HCT116 (cell line): ENCODE data around the gene PLEKHH2. TPM values are rescaled to one million over a fixed set of nuclear protein-coding genes. Genes with fewer than 3 reads are reported as not detected.
A peak's percentile ranks its signal among the peaks of the same experiment; 100 is the strongest.

Source experiments
- ATAC-seq: fragments of 200-7000 bp; cut with Tn5 transposase; 2 replicates; pipeline ENCODE4 v1.9.1; 2020; ENCODE audit warnings: mild to moderate bottlenecking, moderate library complexity
- BruUV-seq: library from RNA; stranded (reverse); fragments of 400-500 nt; replicated peaks from 2 replicates; lab custom pipeline; 2021; lab: Mats Ljungman, UMichigan
- CTCF ChIA-PET: fragments of 300-600 bp; sonication (Branson Sonifier 250); formaldehyde crosslinking; loops from one replicate; lab custom pipeline; 2021; ENCODE audit warnings: antibody characterized with exemption; lab: Charles Lee
- POLR2A ChIA-PET: fragments of 300-600, 350-600 bp; sonication (Branson Sonifier 250); formaldehyde crosslinking; loops from one replicate; lab custom pipeline; 2021; ENCODE audit warnings: antibody characterized with exemption; lab: Charles Lee
- RAD21 ChIA-PET, 2 experiments: fragments of 300-600 bp; sonication (Branson Sonifier 250); formaldehyde crosslinking; loops; one replicate each; lab custom pipeline; 2023; ENCODE audit warnings: low total read pairs in 2 of 2; ENCODE audit not compliant: uncharacterized antibody in 2 of 2, unreplicated experiment in 2 of 2, low non-redundant PET in 1 of 2; lab: Charles Lee
- DNase-seq: peaks from one replicate; pipeline ENCODE4 v3.0.0-alpha.2; 2010; ENCODE audit warnings: low read depth, low spot score
- H2AFZ ChIP-seq: fragments of 200-600 bp; shearing (Covaris generic), sonication (generic); 2 replicates; pipeline ENCODE4 v1.6.1; 2017; ENCODE audit warnings: low read depth, mixed run types, mixed read lengths, antibody characterized with exemption, low read length; ENCODE audit not compliant: poor library complexity, severe bottlenecking
- H3K27ac ChIP-seq: 2 replicates; pipeline ENCODE4 v1.5.1; 2012; ENCODE audit warnings: low read depth, low read length
- H3K27me3 ChIP-seq: fragments of 200-600 bp; sonication (generic); 2 replicates; pipeline ENCODE4 v1.6.1; 2016; ENCODE audit warnings: mixed run types, low read length, mixed read lengths; ENCODE audit not compliant: insufficient read depth
- H3K36me3 ChIP-seq, 2 experiments: fragments of 200-500 bp in 1 of 2; fragments of 200-600 bp in 1 of 2; sonication (Bioruptor generic) in 1 of 2; sonication (generic) in 1 of 2; 2 replicates each; pipeline versions ENCODE4 v1.5.1 to v1.6.1; 2014 to 2016; ENCODE audit warnings: low read length in 2 of 2, inconsistent platforms in 1 of 2, mixed read lengths in 1 of 2, mixed run types in 1 of 2; ENCODE audit not compliant: insufficient read depth in 2 of 2, control insufficient read depth in 1 of 2
- H3K4me1 ChIP-seq, 2 experiments: fragments of 200-600 bp in 1 of 2; sonication (generic) in 1 of 2; 2 replicates each; pipeline versions ENCODE4 v1.5.1 to v1.6.1; 2012 to 2017; ENCODE audit warnings: low read length in 2 of 2, inconsistent platforms in 1 of 2, mild to moderate bottlenecking in 1 of 2, mixed read lengths in 1 of 2, mixed run types in 1 of 2, moderate library complexity in 1 of 2; ENCODE audit not compliant: insufficient read depth in 2 of 2, control insufficient read depth in 1 of 2
- H3K4me2 ChIP-seq: fragments of 200-600 bp; sonication (generic); 2 replicates; pipeline ENCODE4 v1.6.1; 2017; ENCODE audit warnings: mixed run types, low read length, mixed read lengths
- H3K4me3 ChIP-seq, 2 experiments: fragments of 200-600 bp in 1 of 2; sonication (generic) in 1 of 2; replicated peaks in 1 of 2; 2 replicates each; pipeline ENCODE4 v1.5.1; 2011 to 2016; ENCODE audit warnings: low read length in 2 of 2, control low read depth in 1 of 2, low read depth in 1 of 2, mild to moderate bottlenecking in 1 of 2, mixed read lengths in 1 of 2, mixed run types in 1 of 2
- H3K79me2 ChIP-seq: fragments of 200-600 bp; sonication (generic); 2 replicates; pipeline ENCODE4 v1.6.1; 2017; ENCODE audit warnings: mild to moderate bottlenecking, mixed run types, low read length, moderate library complexity, mixed read lengths; ENCODE audit not compliant: insufficient read depth
- H3K9ac ChIP-seq: fragments of 200-600 bp; sonication (generic); 2 replicates; pipeline ENCODE4 v1.6.1; 2016; ENCODE audit warnings: low read length, mixed read lengths
- H3K9me2 ChIP-seq: fragments of 200-600 bp; sonication (generic), shearing (Covaris generic); 2 replicates; pipeline ENCODE4 v1.6.1; 2017; ENCODE audit warnings: mixed run types, mild to moderate bottlenecking, moderate library complexity; ENCODE audit not compliant: insufficient read depth
- H3K9me3 ChIP-seq, 2 experiments: fragments of 200-500 bp in 1 of 2; fragments of 200-600 bp in 1 of 2; sonication (Bioruptor generic) in 1 of 2; sonication (generic) in 1 of 2; 2 replicates each; pipeline ENCODE4 v1.6.1; 2014 to 2017; ENCODE audit warnings: low read length in 2 of 2, mixed read lengths in 2 of 2, inconsistent platforms in 1 of 2, low read depth in 1 of 2, mild to moderate bottlenecking in 1 of 2, mixed run types in 1 of 2, moderate library complexity in 1 of 2; ENCODE audit not compliant: control insufficient read depth in 1 of 2, insufficient read depth in 1 of 2
- H4K20me1 ChIP-seq: fragments of 200-600 bp; sonication (generic), shearing (Covaris generic); 2 replicates; pipeline ENCODE4 v1.6.1; 2017; ENCODE audit warnings: mixed run types, mild to moderate bottlenecking, moderate library complexity; ENCODE audit not compliant: insufficient read depth
- ATF3 ChIP-seq: IDR thresholded peaks from 2 replicates; pipeline ENCODE4 v1.6.1; 2012
- CBX3 ChIP-seq: IDR thresholded peaks from 2 replicates; pipeline ENCODE4 v1.6.1; 2012; ENCODE audit warnings: low read depth
- CEBPB ChIP-seq: IDR thresholded peaks from 2 replicates; pipeline ENCODE4 v1.6.1; 2012; ENCODE audit warnings: low read depth
- EGR1 ChIP-seq: IDR thresholded peaks from 2 replicates; pipeline ENCODE4 v1.6.1; 2012; ENCODE audit warnings: low read depth
- ELF1 ChIP-seq: IDR thresholded peaks from 2 replicates; pipeline ENCODE4 v1.6.1; 2012; ENCODE audit warnings: low read depth, borderline replicate concordance
- EZH2 ChIP-seq: fragments of 200-600 bp; sonication (generic); IDR thresholded peaks from 2 replicates; pipeline ENCODE4 v1.6.1; 2017; ENCODE audit warnings: antibody characterized with exemption, mixed run types
- EZH2phosphoT487 ChIP-seq: fragments of 200-600 bp; IDR thresholded peaks from 2 replicates; pipeline ENCODE4 v1.6.1; 2018; ENCODE audit warnings: antibody characterized with exemption, borderline replicate concordance
- FOSL1 ChIP-seq: IDR thresholded peaks from 2 replicates; pipeline ENCODE4 v1.6.1; 2012; ENCODE audit warnings: low read depth
- JUND ChIP-seq: IDR thresholded peaks from 2 replicates; pipeline ENCODE4 v1.6.1; 2012
- POLR2A ChIP-seq: IDR thresholded peaks from 2 replicates; pipeline ENCODE4 v1.7.0; 2011; ENCODE audit warnings: borderline replicate concordance; ENCODE audit not compliant: insufficient read depth, insufficient read length; ENCODE audit errors: extremely low read depth
- POLR2AphosphoS5 ChIP-seq: IDR thresholded peaks from 2 replicates; pipeline ENCODE4 v1.6.1; 2011; ENCODE audit warnings: mild to moderate bottlenecking, low read depth, low read length, moderate library complexity
- RAD21 ChIP-seq: IDR thresholded peaks from 2 replicates; pipeline ENCODE4 v1.6.1; 2012; ENCODE audit warnings: low read depth, mild to moderate bottlenecking
- SIN3A ChIP-seq: IDR thresholded peaks from 2 replicates; pipeline ENCODE4 v1.6.1; 2012; ENCODE audit warnings: low read depth
- SP1 ChIP-seq: IDR thresholded peaks from 2 replicates; pipeline ENCODE4 v1.6.1; 2012; ENCODE audit warnings: low read depth
- SRF ChIP-seq: IDR thresholded peaks from 2 replicates; pipeline ENCODE4 v1.6.1; 2012; ENCODE audit warnings: low read depth
- TCF7L2 ChIP-seq: IDR thresholded peaks from 2 replicates; pipeline ENCODE4 v1.7.0; 2011; ENCODE audit warnings: borderline replicate concordance, inconsistent platforms; ENCODE audit not compliant: insufficient read depth, insufficient read length; ENCODE audit errors: extremely low read depth
- YY1 ChIP-seq: IDR thresholded peaks from 2 replicates; pipeline ENCODE4 v1.6.1; 2011; ENCODE audit warnings: low read length, low read depth, moderate library complexity, mild to moderate bottlenecking; ENCODE audit not compliant: insufficient replicate concordance; ENCODE audit errors: extremely low read depth
- ZFX ChIP-seq: fragments of 450-650 bp; IDR thresholded peaks from 2 replicates; pipeline ENCODE4 v1.6.1; 2017
- intact Hi-C: fragments of 100-400 bp; cut with micrococcal nuclease; formaldehyde crosslinking; loops from 2 replicates; pipeline ENCODE4 v1.10.0; 2022
- total RNA-seq: library from RNA; stranded (reverse); gene quantifications from one replicate; pipeline ENCODE4 v1.2.1, GENCODE V29; 2021; ENCODE audit not compliant: unreplicated experiment
- TF ChIP-seq, protein P1 (sequence below): IDR thresholded peaks from 2 replicates; pipeline ENCODE4 v1.6.1; 2012; ENCODE audit warnings: low read depth
- TF ChIP-seq, protein P2 (sequence below), 3 experiments: fragments of 200-600 bp in 1 of 3; sonication (generic) in 1 of 3; IDR thresholded peaks in 2 of 3; conservative IDR thresholded peaks in 1 of 3; 2 replicates each; pipeline ENCODE4 v1.5.1; 2012 to 2017; ENCODE audit warnings: low read depth in 2 of 3, low read length in 2 of 3, antibody characterized with exemption in 1 of 3, borderline replicate concordance in 1 of 3, control low read depth in 1 of 3, mild to moderate bottlenecking in 1 of 3, mixed read lengths in 1 of 3, mixed run types in 1 of 3, moderate library complexity in 1 of 3; ENCODE audit not compliant: insufficient read depth in 1 of 3

The PLEKHH2 gene
- total RNA-seq, 1 experiment from 2014 or later = 7.8 TPM

GRCh38 chr2:43636621-43637020, 439 bp upstream of the PLEKHH2 start:
- no peaks in the 10 kb centered on the region for H3K79me2 ChIP-seq
- intact Hi-C loops = no loop called here
- RAD21 ChIA-PET = interaction anchor here in 1 of 2 experiments (0.6 kb wide), 1 partner anchor 860 kb away, joined by 4 read pairs; no protein-coding TSS in a partner anchor
- H4K20me1 ChIP-seq = no peaks in the 10 kb centered on the region
- POLR2A ChIA-PET = no interaction called here
- H3K27me3 ChIP-seq = no peaks in the 10 kb centered on the region
- CTCF ChIA-PET = interaction anchor here (1.0 to 1.3 kb wide), 3 partner anchors 25 to 40 kb away, joined by 3 to 4 read pairs (median 3); partner anchors contain the start of gene THADA
- H3K4me2 ChIP-seq = peak overlapping the region; percentile 90
- H3K4me3 ChIP-seq = peak overlapping the region; percentile 67 to 76
- H3K9me3 ChIP-seq = no peaks in the 10 kb centered on the region
- peak; percentile 11 for ATAC-seq
- peaks cover 0 to 16% of the 10 kb centered on the region in 2 experiments; a peak in 2 of 4 replicates for H3K4me1 ChIP-seq
- peak overlapping the region; percentile 68 for H3K9ac ChIP-seq
- no peaks in the 10 kb centered on the region for H3K9me2 ChIP-seq
- no TSS peak for BruUV-seq
- TF ChIP-seq POLR2A = no peak
- TF ChIP-seq, protein P1, sequence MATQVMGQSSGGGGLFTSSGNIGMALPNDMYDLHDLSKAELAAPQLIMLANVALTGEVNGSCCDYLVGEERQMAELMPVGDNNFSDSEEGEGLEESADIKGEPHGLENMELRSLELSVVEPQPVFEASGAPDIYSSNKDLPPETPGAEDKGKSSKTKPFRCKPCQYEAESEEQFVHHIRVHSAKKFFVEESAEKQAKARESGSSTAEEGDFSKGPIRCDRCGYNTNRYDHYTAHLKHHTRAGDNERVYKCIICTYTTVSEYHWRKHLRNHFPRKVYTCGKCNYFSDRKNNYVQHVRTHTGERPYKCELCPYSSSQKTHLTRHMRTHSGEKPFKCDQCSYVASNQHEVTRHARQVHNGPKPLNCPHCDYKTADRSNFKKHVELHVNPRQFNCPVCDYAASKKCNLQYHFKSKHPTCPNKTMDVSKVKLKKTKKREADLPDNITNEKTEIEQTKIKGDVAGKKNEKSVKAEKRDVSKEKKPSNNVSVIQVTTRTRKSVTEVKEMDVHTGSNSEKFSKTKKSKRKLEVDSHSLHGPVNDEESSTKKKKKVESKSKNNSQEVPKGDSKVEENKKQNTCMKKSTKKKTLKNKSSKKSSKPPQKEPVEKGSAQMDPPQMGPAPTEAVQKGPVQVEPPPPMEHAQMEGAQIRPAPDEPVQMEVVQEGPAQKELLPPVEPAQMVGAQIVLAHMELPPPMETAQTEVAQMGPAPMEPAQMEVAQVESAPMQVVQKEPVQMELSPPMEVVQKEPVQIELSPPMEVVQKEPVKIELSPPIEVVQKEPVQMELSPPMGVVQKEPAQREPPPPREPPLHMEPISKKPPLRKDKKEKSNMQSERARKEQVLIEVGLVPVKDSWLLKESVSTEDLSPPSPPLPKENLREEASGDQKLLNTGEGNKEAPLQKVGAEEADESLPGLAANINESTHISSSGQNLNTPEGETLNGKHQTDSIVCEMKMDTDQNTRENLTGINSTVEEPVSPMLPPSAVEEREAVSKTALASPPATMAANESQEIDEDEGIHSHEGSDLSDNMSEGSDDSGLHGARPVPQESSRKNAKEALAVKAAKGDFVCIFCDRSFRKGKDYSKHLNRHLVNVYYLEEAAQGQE = no peak
- no peak for TF ChIP-seq CBX3
- TF ChIP-seq TCF7L2 = no peak
- TF ChIP-seq ZFX = no peak
- TF ChIP-seq SP1 = no peak
- TF ChIP-seq CEBPB = no peak
- no peak for TF ChIP-seq ELF1
- TF ChIP-seq EZH2phosphoT487 = no peak
- TF ChIP-seq EGR1 = no peak
- TF ChIP-seq FOSL1 = no peak
- TF ChIP-seq RAD21 = no peak
- no peak for TF ChIP-seq POLR2AphosphoS5
- TF ChIP-seq EZH2 = no peak
- no peak for TF ChIP-seq YY1
- TF ChIP-seq SIN3A = no peak
- no peak for TF ChIP-seq JUND
- TF ChIP-seq SRF = no peak
- TF ChIP-seq, protein P2, sequence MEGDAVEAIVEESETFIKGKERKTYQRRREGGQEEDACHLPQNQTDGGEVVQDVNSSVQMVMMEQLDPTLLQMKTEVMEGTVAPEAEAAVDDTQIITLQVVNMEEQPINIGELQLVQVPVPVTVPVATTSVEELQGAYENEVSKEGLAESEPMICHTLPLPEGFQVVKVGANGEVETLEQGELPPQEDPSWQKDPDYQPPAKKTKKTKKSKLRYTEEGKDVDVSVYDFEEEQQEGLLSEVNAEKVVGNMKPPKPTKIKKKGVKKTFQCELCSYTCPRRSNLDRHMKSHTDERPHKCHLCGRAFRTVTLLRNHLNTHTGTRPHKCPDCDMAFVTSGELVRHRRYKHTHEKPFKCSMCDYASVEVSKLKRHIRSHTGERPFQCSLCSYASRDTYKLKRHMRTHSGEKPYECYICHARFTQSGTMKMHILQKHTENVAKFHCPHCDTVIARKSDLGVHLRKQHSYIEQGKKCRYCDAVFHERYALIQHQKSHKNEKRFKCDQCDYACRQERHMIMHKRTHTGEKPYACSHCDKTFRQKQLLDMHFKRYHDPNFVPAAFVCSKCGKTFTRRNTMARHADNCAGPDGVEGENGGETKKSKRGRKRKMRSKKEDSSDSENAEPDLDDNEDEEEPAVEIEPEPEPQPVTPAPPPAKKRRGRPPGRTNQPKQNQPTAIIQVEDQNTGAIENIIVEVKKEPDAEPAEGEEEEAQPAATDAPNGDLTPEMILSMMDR (IDR thresholded peaks at IDR 0.05 in 2 of 3, conservative IDR thresholded peaks at IDR 0.05 in 1 of 3; ENCODE audit: borderline replicate concordance in 1 of 3, insufficient read depth in 1 of 3, low read depth in 2 of 3, low read length in 2 of 3) = no peak
- no peak for TF ChIP-seq ATF3
- no peak overlapping the region for H3K27ac ChIP-seq
- peak overlapping the region; percentile 87 for H2AFZ ChIP-seq
- no peak for DNase-seq
- H3K36me3 ChIP-seq = no peaks in the 10 kb centered on the region
